MM.1S (cell line): ENCODE data around the gene OR2G3.

Experiments
- DNase-seq: peaks from one replicate; pipeline ENCODE4 v3.0.0-alpha.2; 2015
- H2AFZ ChIP-seq: fragments of 300-600 bp; sonication (generic); 2 replicates; pipeline ENCODE4 v1.6.0; 2016; ENCODE audit warnings: antibody characterized with exemption, low read length
- H3F3A ChIP-seq: fragments of 300-600 bp; sonication (generic); 2 replicates; pipeline ENCODE4 v1.6.1; 2016; ENCODE audit warnings: mild to moderate bottlenecking, antibody characterized with exemption, low read length, moderate library complexity, mixed read lengths; ENCODE audit not compliant: insufficient read depth
- H3K27ac ChIP-seq: fragments of 300-600 bp; sonication (generic); 2 replicates; pipeline ENCODE4 v1.5.1; 2016; ENCODE audit warnings: mild to moderate bottlenecking, low read length
- H3K27me3 ChIP-seq: fragments of 300-600 bp; sonication (generic); replicated peaks from 2 replicates; pipeline ENCODE4 v1.6.0; 2016; ENCODE audit warnings: low read length; ENCODE audit not compliant: insufficient read depth
- H3K36me3 ChIP-seq: fragments of 300-600 bp; sonication (generic); replicated peaks from 2 replicates; pipeline ENCODE4 v1.6.1; 2016; ENCODE audit warnings: mild to moderate bottlenecking, low read length, mixed read lengths; ENCODE audit not compliant: insufficient read depth
- H3K4me1 ChIP-seq: fragments of 300-600 bp; sonication (generic); 2 replicates; pipeline ENCODE4 v1.6.1; 2016; ENCODE audit warnings: low read length, mixed read lengths
- H3K4me2 ChIP-seq: fragments of 300-600 bp; sonication (generic); 2 replicates; pipeline ENCODE4 v1.6.0; 2016; ENCODE audit warnings: low read depth, low read length
- H3K4me3 ChIP-seq: fragments of 300-600 bp; sonication (generic); 2 replicates; pipeline ENCODE4 v1.5.1; 2016; ENCODE audit warnings: low read length, mixed read lengths
- H3K79me2 ChIP-seq: fragments of 300-600 bp; sonication (generic); 2 replicates; pipeline ENCODE4 v1.6.1; 2016; ENCODE audit warnings: mixed run types, low read length, mixed read lengths
- H3K9ac ChIP-seq: fragments of 300-600 bp; sonication (generic); 2 replicates; pipeline ENCODE4 v1.6.1; 2016; ENCODE audit warnings: low read length, mixed read lengths
- H3K9me2 ChIP-seq: fragments of 300-600 bp; sonication (generic); replicated peaks from 2 replicates; pipeline ENCODE4 v1.6.1; 2016; ENCODE audit warnings: mild to moderate bottlenecking, low read length, mixed read lengths; ENCODE audit not compliant: insufficient read depth
- H3K9me3 ChIP-seq: fragments of 300-600 bp; sonication (generic); replicated peaks from 2 replicates; pipeline ENCODE4 v1.6.1; 2016; ENCODE audit warnings: mild to moderate bottlenecking, low read length, mixed read lengths; ENCODE audit not compliant: insufficient read depth
- H4K20me1 ChIP-seq: fragments of 300-600 bp; sonication (generic); 2 replicates; pipeline ENCODE4 v1.6.1; 2016; ENCODE audit warnings: mild to moderate bottlenecking, low read length, moderate library complexity, mixed read lengths; ENCODE audit not compliant: insufficient read depth
- CTCF ChIP-seq: fragments of 300-600 bp; sonication (generic); IDR thresholded peaks from 2 replicates; pipeline ENCODE4 v1.5.1; 2016; ENCODE audit warnings: antibody characterized with exemption, low read length, mixed read lengths
- EZH2 ChIP-seq: fragments of 300-600 bp; sonication (generic); optimal IDR thresholded peaks from 2 replicates; pipeline ENCODE3; 2017; ENCODE audit warnings: low read depth, mild to moderate bottlenecking, antibody characterized with exemption, low read length, mixed read lengths
- EZH2phosphoT487 ChIP-seq: fragments of 300-600 bp; sonication (generic); IDR thresholded peaks from 2 replicates; pipeline ENCODE4 v1.6.1; 2018; ENCODE audit warnings: antibody characterized with exemption, low read length

The OR2G3 gene

GRCh38 chr1:247605286-247605685, at the start of gene OR2G3:
OR2G3 (plus strand) TSS chr1:247605586; CDS start chr1:247605586, 0 bp downstream.
- no peaks in the 10 kb centered on the region for H4K20me1 ChIP-seq
- H3K4me1 ChIP-seq = no peaks in the 10 kb centered on the region
- no peak for DNase-seq
- H3K27me3 ChIP-seq = no peaks in the 10 kb centered on the region
- no peaks in the 10 kb centered on the region for H3K79me2 ChIP-seq
- H3K9me3 ChIP-seq = no peaks in the 10 kb centered on the region
- H2AFZ ChIP-seq = no peak within 1 kb of the TSS
- H3K36me3 ChIP-seq = no peaks in the 10 kb centered on the region
- H3K4me2 ChIP-seq = no peak within 1 kb of the TSS
- no peak within 1 kb of the TSS for H3K27ac ChIP-seq
- H3K9ac ChIP-seq = no peak within 1 kb of the TSS
- no peaks in the 10 kb centered on the region for H3K9me2 ChIP-seq
- TF ChIP-seq EZH2 (no peak), CTCF (no peak), EZH2phosphoT487 (no peak)
- H3K4me3 ChIP-seq = no peak within 1 kb of the TSS
- no peaks in the 10 kb centered on the region for H3F3A ChIP-seq

GRCh38 chr1:247557926-247558674, 47.3 kb upstream of the OR2G3 start:
- no peaks in the 10 kb centered on the region for H3K79me2 ChIP-seq
- no peak overlapping the region for H3K4me2 ChIP-seq
- H3K4me1 ChIP-seq = no peaks in the 10 kb centered on the region
- no peaks in the 10 kb centered on the region for H3K9me3 ChIP-seq
- H3K36me3 ChIP-seq = no peaks in the 10 kb centered on the region
- H3K9me2 ChIP-seq = no peaks in the 10 kb centered on the region
- TF ChIP-seq CTCF = no peak
- H3F3A ChIP-seq = no peaks in the 10 kb centered on the region
- H2AFZ ChIP-seq = no peak overlapping the region
- H3K27ac ChIP-seq = no peak overlapping the region
- H3K4me3 ChIP-seq = no peak overlapping the region
- H4K20me1 ChIP-seq = no peaks in the 10 kb centered on the region
- no peak overlapping the region for H3K9ac ChIP-seq
- no peaks in the 10 kb centered on the region for H3K27me3 ChIP-seq
- no peak for DNase-seq

GRCh38 chr1:247561711-247562110, 43.7 kb upstream of the OR2G3 start:
- Histone ChIP-seq H3K4me2 (no peak overlapping the region), H3K27me3 (no peaks in the 10 kb centered on the region), H3K4me3 (no peak overlapping the region), H3K36me3 (no peaks in the 10 kb centered on the region), H3K27ac (no peak overlapping the region), H3K9ac (no peak overlapping the region), H3K9me3 (no peaks in the 10 kb centered on the region), H4K20me1 (no peaks in the 10 kb centered on the region), H2AFZ (no peak overlapping the region), H3K9me2 (no peaks in the 10 kb centered on the region), H3F3A (no peaks in the 10 kb centered on the region), H3K4me1 (no peaks in the 10 kb centered on the region), H3K79me2 (no peaks in the 10 kb centered on the region)
- no peak for DNase-seq
- TF ChIP-seq EZH2phosphoT487 (no peak), CTCF (no peak), EZH2 (no peak)
